ENCODE results near the gene CLDN20. TPM values are rescaled to one million over a fixed set of nuclear protein-coding genes. Genes with fewer than 3 reads are reported as not detected.

The CLDN20 gene
- polyA plus RNA-seq, 2 of the 4 experiments (the other 2 are of a cell fraction) = not detected

DNA sequence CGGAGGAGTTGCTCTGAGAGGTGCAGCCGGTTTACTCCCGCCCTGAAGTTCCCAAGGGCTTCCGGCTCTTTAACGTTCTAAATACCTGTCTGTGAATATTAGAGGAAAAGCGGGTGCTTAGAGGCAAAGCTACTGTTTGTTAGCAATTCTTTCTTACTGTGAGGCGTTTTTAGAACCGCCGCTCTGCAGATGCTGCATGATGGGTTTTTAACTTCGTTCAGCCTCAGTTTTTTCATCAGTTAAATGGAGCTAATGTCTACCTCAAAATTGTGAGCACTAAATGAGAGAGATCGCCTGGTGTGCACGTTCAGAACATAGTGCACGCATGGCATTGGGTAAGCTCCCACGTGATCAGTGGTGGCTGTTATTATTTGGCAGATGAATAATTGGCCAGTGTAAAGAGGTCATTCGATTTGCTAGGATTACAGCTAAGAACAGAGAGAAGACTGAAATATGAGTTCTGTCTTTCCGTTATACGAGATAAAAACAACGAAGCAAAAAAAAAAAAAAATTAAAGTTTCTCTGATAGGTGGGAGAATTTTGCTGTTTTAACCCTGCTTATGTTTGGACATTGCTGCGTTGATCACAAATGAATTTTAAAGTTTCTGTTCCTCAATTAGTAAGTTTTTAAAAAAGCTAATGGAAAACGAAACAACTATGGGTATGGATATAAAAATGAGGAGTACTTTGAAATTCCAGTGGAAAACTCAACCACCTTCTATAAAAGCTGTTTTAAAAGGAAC, 51.1 kb downstream of the CLDN20 start (continued):
- TF ChIP-seq RCOR1 (IDR thresholded peaks at IDR 0.05; ENCODE audit: low read depth, low read length) (peak; percentile 83; the same call in 1 of the 2 replicates), MAFK (IDR thresholded peaks at IDR 0.05; ENCODE audit: partially characterized antibody) (no peak), TFCP2L1 (CRISPR knock-in tag; IDR thresholded peaks at IDR 0.05) (peak; percentile 29; the same call in 1 of the 2 replicates), HDAC2 (IDR thresholded peaks at IDR 0.05) (peak; percentile 86; the same call in 1 of the 2 replicates), ZNF302 (CRISPR knock-in tag; IDR thresholded peaks at IDR 0.05) (no peak), CHD2 (IDR thresholded peaks at IDR 0.05; ENCODE audit: low read length, partially characterized antibody) (no peak), KDM1A (IDR thresholded peaks at IDR 0.05; ENCODE audit: low read depth) (peak; percentile 95), HOXB5 (CRISPR knock-in tag; IDR thresholded peaks at IDR 0.05) (no peak), KDM5A (IDR thresholded peaks at IDR 0.05) (no peak), POLR2AphosphoS2 (conservative IDR thresholded peaks at IDR 0.05; ENCODE audit: low read length) (no peak)
- TF ChIP-seq, protein P1, sequence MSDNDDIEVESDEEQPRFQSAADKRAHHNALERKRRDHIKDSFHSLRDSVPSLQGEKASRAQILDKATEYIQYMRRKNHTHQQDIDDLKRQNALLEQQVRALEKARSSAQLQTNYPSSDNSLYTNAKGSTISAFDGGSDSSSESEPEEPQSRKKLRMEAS (IDR thresholded peaks at IDR 0.05) = peak; percentile 89
- TF ChIP-seq, protein P2, sequence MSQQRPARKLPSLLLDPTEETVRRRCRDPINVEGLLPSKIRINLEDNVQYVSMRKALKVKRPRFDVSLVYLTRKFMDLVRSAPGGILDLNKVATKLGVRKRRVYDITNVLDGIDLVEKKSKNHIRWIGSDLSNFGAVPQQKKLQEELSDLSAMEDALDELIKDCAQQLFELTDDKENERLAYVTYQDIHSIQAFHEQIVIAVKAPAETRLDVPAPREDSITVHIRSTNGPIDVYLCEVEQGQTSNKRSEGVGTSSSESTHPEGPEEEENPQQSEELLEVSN (IDR thresholded peaks at IDR 0.05; ENCODE audit: borderline replicate concordance, low read depth) = peak; percentile 72; the same call in 1 of the 2 replicates
- TF ChIP-seq, protein P3, sequence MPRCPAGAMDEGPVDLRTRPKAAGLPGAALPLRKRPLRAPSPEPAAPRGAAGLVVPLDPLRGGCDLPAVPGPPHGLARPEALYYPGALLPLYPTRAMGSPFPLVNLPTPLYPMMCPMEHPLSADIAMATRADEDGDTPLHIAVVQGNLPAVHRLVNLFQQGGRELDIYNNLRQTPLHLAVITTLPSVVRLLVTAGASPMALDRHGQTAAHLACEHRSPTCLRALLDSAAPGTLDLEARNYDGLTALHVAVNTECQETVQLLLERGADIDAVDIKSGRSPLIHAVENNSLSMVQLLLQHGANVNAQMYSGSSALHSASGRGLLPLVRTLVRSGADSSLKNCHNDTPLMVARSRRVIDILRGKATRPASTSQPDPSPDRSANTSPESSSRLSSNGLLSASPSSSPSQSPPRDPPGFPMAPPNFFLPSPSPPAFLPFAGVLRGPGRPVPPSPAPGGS (IDR thresholded peaks at IDR 0.05) = peak; percentile 59; the same call in 2 of the 3 replicates
- TF ChIP-seq, protein P4, sequence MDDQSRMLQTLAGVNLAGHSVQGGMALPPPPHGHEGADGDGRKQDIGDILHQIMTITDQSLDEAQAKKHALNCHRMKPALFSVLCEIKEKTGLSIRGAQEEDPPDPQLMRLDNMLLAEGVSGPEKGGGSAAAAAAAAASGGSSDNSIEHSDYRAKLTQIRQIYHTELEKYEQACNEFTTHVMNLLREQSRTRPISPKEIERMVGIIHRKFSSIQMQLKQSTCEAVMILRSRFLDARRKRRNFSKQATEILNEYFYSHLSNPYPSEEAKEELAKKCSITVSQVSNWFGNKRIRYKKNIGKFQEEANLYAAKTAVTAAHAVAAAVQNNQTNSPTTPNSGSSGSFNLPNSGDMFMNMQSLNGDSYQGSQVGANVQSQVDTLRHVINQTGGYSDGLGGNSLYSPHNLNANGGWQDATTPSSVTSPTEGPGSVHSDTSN (IDR thresholded peaks at IDR 0.05) = no peak

DNA sequence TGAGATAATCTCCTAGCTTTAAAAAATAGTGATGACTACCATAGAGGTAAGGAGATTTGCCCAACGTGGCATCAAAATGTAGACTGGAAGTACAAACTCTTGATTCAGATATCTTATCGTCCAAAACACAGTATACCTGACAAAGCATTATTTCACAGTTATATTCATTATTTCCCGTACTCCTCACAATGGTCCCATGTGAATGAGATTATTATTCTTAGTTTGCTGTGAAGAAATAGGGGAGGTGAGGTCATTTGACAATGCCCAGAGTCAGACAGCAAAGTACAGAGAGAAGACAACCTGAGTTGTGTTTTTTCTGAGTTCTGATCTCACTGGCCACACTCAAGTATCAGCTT, 51.7 kb downstream of the CLDN20 start:
- DNase-seq (ENCODE audit: low read depth in 1 of 2, low spot score in 1 of 2) (no peak), ATAC-seq (no peak), FAIRE-seq (no peak)
- ChIA-PET CTCF (interaction anchor here (0.6 to 1.3 kb wide), 3 partner anchors 138 to 384 kb away, joined by 3 to 5 read pairs (median 4); no protein-coding TSS in a partner anchor), POLR2A (interaction anchor here (0.7 to 1.1 kb wide), 3 partner anchors 16 to 214 kb away, joined by 3 to 5 read pairs (median 3); no protein-coding TSS in a partner anchor)
- Histone ChIP-seq H3K4me1 (peaks cover 17% of the 10 kb centered on the region; the same call in 1 of the 3 replicates), H3K4me3 (peak overlapping the region; percentile 53), H3K9me3 (no peaks in the 10 kb centered on the region), H3K4me2 (peak overlapping the region; percentile 94), H3K27ac (peak overlapping the region; percentile 87 to 89)
- WGBS (ENCODE audit: missing lambda C conversion rate) = 21% methylated on average over 3 of the region's 3 CpGs
- TF ChIP-seq MAFK (IDR thresholded peaks at IDR 0.05; ENCODE audit: partially characterized antibody) (peak; percentile 28), FOSB (CRISPR knock-in tag; IDR thresholded peaks at IDR 0.05) (no peak)

DNA sequence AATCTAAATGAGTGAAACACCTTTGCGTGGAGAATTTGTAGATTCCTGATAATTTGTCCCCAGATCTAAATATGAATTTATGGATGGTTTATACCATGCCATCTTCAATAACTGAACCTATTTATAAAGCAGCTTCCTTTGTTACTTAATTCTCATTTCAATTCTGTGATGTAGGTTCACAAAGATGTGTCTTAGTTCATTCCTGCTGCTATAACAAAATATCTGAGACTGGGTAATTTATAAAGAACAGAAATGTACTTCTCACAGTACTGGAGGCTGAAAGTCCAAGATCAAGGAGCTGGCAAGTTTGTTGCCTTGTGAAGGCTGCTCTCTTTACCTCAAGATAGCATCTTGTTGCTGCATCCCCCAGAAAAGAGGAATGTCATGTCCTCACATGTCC, 52.6 kb downstream of the CLDN20 start:
- 0 out of 6 replicates have a peak overlapping the region, but pooled peaks of 1 of the 2 experiments have one; percentile 24 for H3K27ac ChIP-seq
- TF ChIP-seq, protein P5, sequence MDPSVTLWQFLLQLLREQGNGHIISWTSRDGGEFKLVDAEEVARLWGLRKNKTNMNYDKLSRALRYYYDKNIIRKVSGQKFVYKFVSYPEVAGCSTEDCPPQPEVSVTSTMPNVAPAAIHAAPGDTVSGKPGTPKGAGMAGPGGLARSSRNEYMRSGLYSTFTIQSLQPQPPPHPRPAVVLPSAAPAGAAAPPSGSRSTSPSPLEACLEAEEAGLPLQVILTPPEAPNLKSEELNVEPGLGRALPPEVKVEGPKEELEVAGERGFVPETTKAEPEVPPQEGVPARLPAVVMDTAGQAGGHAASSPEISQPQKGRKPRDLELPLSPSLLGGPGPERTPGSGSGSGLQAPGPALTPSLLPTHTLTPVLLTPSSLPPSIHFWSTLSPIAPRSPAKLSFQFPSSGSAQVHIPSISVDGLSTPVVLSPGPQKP (IDR thresholded peaks at IDR 0.05; ENCODE audit: low read depth, low read length) = no peak
- no peak for TF ChIP-seq RFX5 (IDR thresholded peaks at IDR 0.05)
- TF ChIP-seq CHD4 (IDR thresholded peaks at IDR 0.05; ENCODE audit: borderline replicate concordance) = no peak
- TF ChIP-seq TFCP2L1 (CRISPR knock-in tag; IDR thresholded peaks at IDR 0.05) = no peak
- no peak overlapping the region for H3K4me2 ChIP-seq
- POLR2A ChIA-PET = no interaction called here
- DNase-seq (ENCODE audit: low read depth in 1 of 2, low spot score in 1 of 2) (no peak), ATAC-seq (no peak), FAIRE-seq (no peak)
- H3K4me3 ChIP-seq = no peak overlapping the region
- H3K9me3 ChIP-seq = no peaks in the 10 kb centered on the region
- CTCF ChIA-PET = interaction anchor here (1.3 to 2.1 kb wide), 2 partner anchors 12 to 139 kb away, joined by 5 to 13 read pairs; no protein-coding TSS in a partner anchor
- WGBS (ENCODE audit: missing lambda C conversion rate) = 93% methylated on average over 1 of the region's 1 CpG
- H3K4me1 ChIP-seq = peaks cover 10% of the 10 kb centered on the region; the same call in 1 of the 3 replicates
